GM18873 (cell line): ENCODE measurements around the gene CPLX1.
"Not testable (repeated sequence)": the region's sequence is repeated elsewhere in the genome, so short reads cannot be mapped to it uniquely, and the experiment has no call there.

Experiments
- ATAC-seq: cut with Tn5 transposase; IDR thresholded peaks from one replicate; pipeline ENCODE4 v1.9.1; 2021; ENCODE audit warnings: mild to moderate bottlenecking, moderate library complexity, moderate number of reproducible peaks; ENCODE audit not compliant: unreplicated experiment, low FRiP score

The CPLX1 gene

GRCh38 chr4:781493-782216 is 44.3 kb downstream of the CPLX1 start:
- peak; percentile 96 for ATAC-seq

GRCh38 chr4:780716-781492 is 45.0 kb downstream of the CPLX1 start:
- ATAC-seq, result no peak

GRCh38 chr4:780255-780654 is 45.7 kb downstream of the CPLX1 start:
- not testable (repeated sequence) for ATAC-seq

- no peak for ATAC-seq
Measured at GRCh38 chr4:779555-779954, 46.4 kb downstream of the CPLX1 start.

GRCh38 chr4:777520-778262 is 48.2 kb downstream of the CPLX1 start:
- ATAC-seq, result no peak

GRCh38 chr4:776743-777441 is 49.0 kb downstream of the CPLX1 start:
- ATAC-seq, result no peak

GRCh38 chr4:775485-775884 is 50.4 kb downstream of the CPLX1 start:
- ATAC-seq, result not testable (repeated sequence)

- ATAC-seq, result not testable (repeated sequence)
Measured at GRCh38 chr4:774419-775092, 51.4 kb downstream of the CPLX1 start.

- no peak for ATAC-seq
Measured at GRCh38 chr4:773214-773613, 52.7 kb downstream of the CPLX1 start.

- no peak for ATAC-seq
Measured at GRCh38 chr4:772776-773175, 53.2 kb downstream of the CPLX1 start.

- no peak for ATAC-seq
Measured at GRCh38 chr4:772118-772517, 53.8 kb downstream of the CPLX1 start.

GRCh38 chr4:771464-771863 is 54.5 kb downstream of the CPLX1 start:
- no peak for ATAC-seq

GRCh38 chr4:770022-770421 is 55.9 kb downstream of the CPLX1 start:
- no peak for ATAC-seq

- no peak for ATAC-seq
Measured at GRCh38 chr4:769511-769910, 56.4 kb downstream of the CPLX1 start.

GRCh38 chr4:768995-769394 is 56.9 kb downstream of the CPLX1 start:
- ATAC-seq, result no peak

GRCh38 chr4:768076-768475 is 57.9 kb downstream of the CPLX1 start:
- no peak for ATAC-seq

GRCh38 chr4:766559-767283 is 59.2 kb downstream of the CPLX1 start:
- ATAC-seq, result no peak

- ATAC-seq, result no peak
Measured at GRCh38 chr4:766152-766515, 59.8 kb downstream of the CPLX1 start.

GRCh38 chr4:764405-765169 is 61.3 kb downstream of the CPLX1 start:
- no peak for ATAC-seq
